ENCODE results near the gene PTPRF.

GRCh38 chr1:43600033-43601020, 69.6 kb downstream of the PTPRF start:
- TF ChIP-seq EZH2 (IDR thresholded peaks at IDR 0.05; ENCODE audit: borderline replicate concordance) (no peak), CTCF (IDR thresholded peaks at IDR 0.05; ENCODE audit: poor library complexity) (no peak)

Data from hepatocyte (in vitro differentiated cells).